ENCODE results near the gene CNTNAP2. TPM values are rescaled to one million over a fixed set of nuclear protein-coding genes. Genes with fewer than 3 reads are reported as not detected.

The CNTNAP2 gene
- total RNA-seq, 2 experiments from 2014 or later: 0.28 TPM; not detected in 1

DNA sequence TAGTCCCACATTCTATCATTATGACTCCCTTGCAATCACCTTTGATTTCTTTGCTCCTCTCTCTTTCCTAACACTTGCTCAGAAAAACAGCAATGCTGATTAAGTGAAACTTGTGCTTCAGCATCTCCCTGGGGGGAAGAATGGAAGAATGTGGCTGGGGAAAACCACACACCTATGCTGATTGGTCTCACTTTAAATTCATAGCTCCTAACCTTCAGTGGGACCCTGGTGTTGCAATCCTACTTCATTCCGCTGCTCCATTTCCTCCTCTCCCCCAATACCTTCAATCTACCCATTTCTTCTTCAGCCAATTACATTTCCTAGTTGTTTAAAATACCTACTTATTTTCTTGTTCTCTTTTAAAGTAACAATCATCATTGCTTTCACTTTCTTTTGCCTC is 1307.3 kb downstream of the CNTNAP2 start:
- H3K4me1 ChIP-seq (ENCODE audit: insufficient read depth, low read length, poor library complexity, severe bottlenecking): no peaks in the 10 kb centered on the region
- ChIA-PET POLR2A (interaction anchor here (0.5 kb wide), 2 partner anchors 85 to 681 kb away, joined by 3 to 4 read pairs; no protein-coding TSS in a partner anchor), CTCF (ENCODE audit: unreplicated experiment) (no interaction called here)
- H3K9me3 ChIP-seq (ENCODE audit: low read length): no peaks in the 10 kb centered on the region
- H3K27ac ChIP-seq (ENCODE audit: low read depth, low read length, poor library complexity, severe bottlenecking): no peak overlapping the region
- no peak overlapping the region for H3K4me3 ChIP-seq (ENCODE audit: low read depth, low read length, poor library complexity, severe bottlenecking)
- no TSS peak for BruUV-seq (replicated peaks)
- intact Hi-C loops (cut with micrococcal nuclease; ENCODE audit: unreplicated experiment): no loop called here
- H3K79me2 ChIP-seq (ENCODE audit: insufficient read depth, low read depth, low read length): no peaks in the 10 kb centered on the region
- no peaks in the 10 kb centered on the region for H4K20me1 ChIP-seq (ENCODE audit: insufficient read depth, low read length)
- no peaks in the 10 kb centered on the region for H3K36me3 ChIP-seq (ENCODE audit: insufficient read depth, low read length)
- DNase-seq (ENCODE audit: low spot score): no peak
- no peak overlapping the region for H3K4me2 ChIP-seq (ENCODE audit: low read length)
- no peak overlapping the region for H2AFZ ChIP-seq (ENCODE audit: low read length)
- no peak for TF ChIP-seq EZH2phosphoT487 (IDR thresholded peaks at IDR 0.05; ENCODE audit: borderline replicate concordance, low read depth, low read length)
- TF ChIP-seq, protein P1, sequence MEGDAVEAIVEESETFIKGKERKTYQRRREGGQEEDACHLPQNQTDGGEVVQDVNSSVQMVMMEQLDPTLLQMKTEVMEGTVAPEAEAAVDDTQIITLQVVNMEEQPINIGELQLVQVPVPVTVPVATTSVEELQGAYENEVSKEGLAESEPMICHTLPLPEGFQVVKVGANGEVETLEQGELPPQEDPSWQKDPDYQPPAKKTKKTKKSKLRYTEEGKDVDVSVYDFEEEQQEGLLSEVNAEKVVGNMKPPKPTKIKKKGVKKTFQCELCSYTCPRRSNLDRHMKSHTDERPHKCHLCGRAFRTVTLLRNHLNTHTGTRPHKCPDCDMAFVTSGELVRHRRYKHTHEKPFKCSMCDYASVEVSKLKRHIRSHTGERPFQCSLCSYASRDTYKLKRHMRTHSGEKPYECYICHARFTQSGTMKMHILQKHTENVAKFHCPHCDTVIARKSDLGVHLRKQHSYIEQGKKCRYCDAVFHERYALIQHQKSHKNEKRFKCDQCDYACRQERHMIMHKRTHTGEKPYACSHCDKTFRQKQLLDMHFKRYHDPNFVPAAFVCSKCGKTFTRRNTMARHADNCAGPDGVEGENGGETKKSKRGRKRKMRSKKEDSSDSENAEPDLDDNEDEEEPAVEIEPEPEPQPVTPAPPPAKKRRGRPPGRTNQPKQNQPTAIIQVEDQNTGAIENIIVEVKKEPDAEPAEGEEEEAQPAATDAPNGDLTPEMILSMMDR (conservative IDR thresholded peaks at IDR 0.05; ENCODE audit: low read length): no peak
- H3K9me2 ChIP-seq (ENCODE audit: insufficient read depth, low read length): no peaks in the 10 kb centered on the region

- POLR2A ChIA-PET: no interaction called here
- H3K4me1 ChIP-seq (ENCODE audit: insufficient read depth, low read length, poor library complexity, severe bottlenecking): no peaks in the 10 kb centered on the region
- no peaks in the 10 kb centered on the region for H3K79me2 ChIP-seq (ENCODE audit: insufficient read depth, low read depth, low read length)
- H4K20me1 ChIP-seq (ENCODE audit: insufficient read depth, low read length): no peaks in the 10 kb centered on the region
- H3K36me3 ChIP-seq (ENCODE audit: insufficient read depth, low read length): no peaks in the 10 kb centered on the region
- TF ChIP-seq, protein P1 (conservative IDR thresholded peaks at IDR 0.05; ENCODE audit: low read length): no peak
- TF ChIP-seq EZH2phosphoT487 (IDR thresholded peaks at IDR 0.05; ENCODE audit: borderline replicate concordance, low read depth, low read length): no peak
- CTCF ChIA-PET (ENCODE audit: unreplicated experiment): no interaction called here
- H2AFZ ChIP-seq (ENCODE audit: low read length): no peak overlapping the region
- H3K4me3 ChIP-seq (ENCODE audit: low read depth, low read length, poor library complexity, severe bottlenecking): no peak overlapping the region
- no peak for DNase-seq (ENCODE audit: low spot score)
- BruUV-seq (replicated peaks): no TSS peak
- no peaks in the 10 kb centered on the region for H3K9me3 ChIP-seq (ENCODE audit: low read length)
- no peak overlapping the region for H3K4me2 ChIP-seq (ENCODE audit: low read length)
- intact Hi-C loops (cut with micrococcal nuclease; ENCODE audit: unreplicated experiment): no loop called here
- H3K9me2 ChIP-seq (ENCODE audit: insufficient read depth, low read length): no peaks in the 10 kb centered on the region
- no peak overlapping the region for H3K27ac ChIP-seq (ENCODE audit: low read depth, low read length, poor library complexity, severe bottlenecking)
These were observed 1311.5 kb downstream of the CNTNAP2 start for GRCh38 chr7:147428075-147428474.

DNA sequence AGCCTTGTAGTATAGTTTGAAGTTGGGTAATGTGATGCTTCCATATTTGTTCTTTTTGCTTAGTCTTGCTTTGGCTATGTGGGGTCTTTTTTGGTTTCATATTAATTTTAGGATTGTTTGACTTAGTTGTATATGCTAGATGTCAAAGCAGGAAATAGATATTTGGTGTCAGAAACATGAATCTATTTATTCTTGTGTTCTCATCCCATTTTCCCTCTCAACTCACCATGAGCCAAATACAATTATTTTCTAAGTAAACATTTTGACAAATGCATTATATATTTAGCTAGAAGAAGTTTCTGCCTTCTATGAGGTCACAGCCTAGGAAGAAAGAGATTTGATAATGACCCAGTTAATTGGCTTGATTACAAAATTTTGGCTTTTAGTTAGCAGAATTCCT is 1313.4 kb downstream of the CNTNAP2 start:
- Histone ChIP-seq H3K9me3 (ENCODE audit: low read length) (no peaks in the 10 kb centered on the region), H3K36me3 (ENCODE audit: insufficient read depth, low read length) (no peaks in the 10 kb centered on the region), H3K4me2 (ENCODE audit: low read length) (no peak overlapping the region), H3K27ac (ENCODE audit: low read depth, low read length, poor library complexity, severe bottlenecking) (no peak overlapping the region), H3K4me1 (ENCODE audit: insufficient read depth, low read length, poor library complexity, severe bottlenecking) (no peaks in the 10 kb centered on the region), H3K4me3 (ENCODE audit: low read depth, low read length, poor library complexity, severe bottlenecking) (no peak overlapping the region), H4K20me1 (ENCODE audit: insufficient read depth, low read length) (no peaks in the 10 kb centered on the region), H3K79me2 (ENCODE audit: insufficient read depth, low read depth, low read length) (no peaks in the 10 kb centered on the region), H3K9me2 (ENCODE audit: insufficient read depth, low read length) (no peaks in the 10 kb centered on the region), H2AFZ (ENCODE audit: low read length) (no peak overlapping the region)
- ChIA-PET POLR2A (interaction anchor here (0.7 kb wide), 1 partner anchor 190 kb away, joined by 5 read pairs; no protein-coding TSS in a partner anchor), CTCF (ENCODE audit: unreplicated experiment) (no interaction called here)
- TF ChIP-seq EZH2phosphoT487 (IDR thresholded peaks at IDR 0.05; ENCODE audit: borderline replicate concordance, low read depth, low read length): no peak
- TF ChIP-seq, protein P1 (conservative IDR thresholded peaks at IDR 0.05; ENCODE audit: low read length): no peak
- no TSS peak for BruUV-seq (replicated peaks)
- DNase-seq (ENCODE audit: low spot score): no peak
- intact Hi-C loops (cut with micrococcal nuclease; ENCODE audit: unreplicated experiment): no loop called here
